Activated naive CD4-positive, alpha-beta T cell treated with anti-CD3 and anti-CD28 coated beads, Interleukin-2, amount 50 U/mL, for 16 hours (primary cell): ENCODE data around the gene FAM180B.
"Not testable (repeated sequence)": the region's sequence is repeated elsewhere in the genome, so short reads cannot be mapped to it uniquely, and the experiment has no call there.

Experiments used
- DNase-seq: peaks from one replicate; pipeline ENCODE4 v3.0.0-alpha.2; 2020

Gene FAM180B

GRCh38 chr11:47595967-47596366 lies 9.5 kb downstream of the FAM180B start:
- no peak for DNase-seq

- DNase-seq, result no peak
These were observed 13.4 kb downstream of the FAM180B start for GRCh38 chr11:47599902-47600301.

GRCh38 chr11:47603295-47603694 lies 16.8 kb downstream of the FAM180B start:
- no peak for DNase-seq

GRCh38 chr11:47605921-47606320 lies 19.4 kb downstream of the FAM180B start:
- no peak for DNase-seq

GRCh38 chr11:47606731-47607130 lies 20.3 kb downstream of the FAM180B start:
- no peak for DNase-seq

- DNase-seq, result no peak
These were observed 20.9 kb downstream of the FAM180B start for GRCh38 chr11:47607380-47607779.

- DNase-seq, result no peak
These were observed 23.2 kb downstream of the FAM180B start for GRCh38 chr11:47609675-47610074.

- no peak for DNase-seq
These were observed 24.9 kb downstream of the FAM180B start for GRCh38 chr11:47611348-47611794.

GRCh38 chr11:47615249-47615648 lies 28.8 kb downstream of the FAM180B start:
- DNase-seq, result no peak

GRCh38 chr11:47616726-47617416 lies 30.4 kb downstream of the FAM180B start:
- no peak for DNase-seq

- no peak for DNase-seq
These were observed 30.9 kb downstream of the FAM180B start for GRCh38 chr11:47617417-47617809.

- no peak for DNase-seq
These were observed 34.4 kb downstream of the FAM180B start for GRCh38 chr11:47620836-47621378.

GRCh38 chr11:47626234-47626633 lies 39.8 kb downstream of the FAM180B start:
- no peak for DNase-seq

GRCh38 chr11:47628026-47628425 lies 41.5 kb downstream of the FAM180B start:
- DNase-seq, result no peak

GRCh38 chr11:47631473-47631872 lies 45.0 kb downstream of the FAM180B start:
- DNase-seq, result no peak

- not testable (repeated sequence) for DNase-seq
These were observed 49.9 kb downstream of the FAM180B start for GRCh38 chr11:47636331-47636730.
